ENCODE measurements around the gene RB1.
"Not testable (repeated sequence)": the region's sequence is repeated elsewhere in the genome, so short reads cannot be mapped to it uniquely, and the experiment has no call there.

RB1 gene

GRCh38 chr13:48411841-48412531 is 108.4 kb downstream of the RB1 start:
- no peak for DNase-seq

GRCh38 chr13:48412881-48413351 is 109.4 kb downstream of the RB1 start, which contains the start of gene LPAR6:
LPAR6 (minus strand) TSS chr13:48413113; CDS start chr13:48412423, 690 bp downstream.
- peak; percentile 32 for DNase-seq

- no peak for DNase-seq
Measured at GRCh38 chr13:48414501-48414900, 111.0 kb downstream of the RB1 start.

GRCh38 chr13:48415516-48415915 is 112.0 kb downstream of the RB1 start:
- DNase-seq: no peak

GRCh38 chr13:48422003-48422402 is 118.5 kb downstream of the RB1 start:
- not testable (repeated sequence) for DNase-seq

GRCh38 chr13:48424212-48424611 is 120.7 kb downstream of the RB1 start:
- no peak for DNase-seq

GRCh38 chr13:48426052-48426451 is 122.5 kb downstream of the RB1 start:
- no peak for DNase-seq

GRCh38 chr13:48426755-48427298 is 123.3 kb downstream of the RB1 start:
- not testable (repeated sequence) for DNase-seq

- no peak for DNase-seq
Measured at GRCh38 chr13:48429036-48429435, 125.5 kb downstream of the RB1 start.

GRCh38 chr13:48429886-48430285 is 126.3 kb downstream of the RB1 start:
- no peak for DNase-seq

- no peak for DNase-seq
Measured at GRCh38 chr13:48431431-48431830, 127.9 kb downstream of the RB1 start.

- DNase-seq: no peak
Measured at GRCh38 chr13:48431987-48432615, 128.6 kb downstream of the RB1 start.

GRCh38 chr13:48434200-48434599 is 130.6 kb downstream of the RB1 start:
- no peak for DNase-seq

GRCh38 chr13:48436661-48437288 is 133.2 kb downstream of the RB1 start:
- no peak for DNase-seq

- DNase-seq: peak; percentile 24
Measured at GRCh38 chr13:48437371-48437770, 133.8 kb downstream of the RB1 start.

GRCh38 chr13:48443442-48444208 is 140.1 kb downstream of the RB1 start:
- DNase-seq: no peak

- no peak for DNase-seq
Measured at GRCh38 chr13:48446464-48446863, 142.9 kb downstream of the RB1 start.

- no peak for DNase-seq
Measured at GRCh38 chr13:48448285-48448958, 144.9 kb downstream of the RB1 start.

GRCh38 chr13:48448959-48449614 is 145.5 kb downstream of the RB1 start:
- no peak for DNase-seq

- DNase-seq: no peak
Measured at GRCh38 chr13:48449656-48450055, 146.1 kb downstream of the RB1 start.

- DNase-seq: not testable (repeated sequence)
Measured at GRCh38 chr13:48451196-48451595, 147.6 kb downstream of the RB1 start.

GRCh38 chr13:48456546-48456945 is 153.0 kb downstream of the RB1 start:
- no peak for DNase-seq
